K562 (cell line): ENCODE measurements around the gene NME4. TPM values are rescaled to one million over a fixed set of nuclear protein-coding genes. Genes with fewer than 3 reads are reported as not detected.

Experiments
- CTCFL ChIP-seq: IDR thresholded peaks from 2 replicates; pipeline ENCODE4 v1.6.1; 2011; ENCODE audit warnings: borderline replicate concordance, low read depth, mild to moderate bottlenecking, moderate library complexity, low read length; ENCODE audit not compliant: insufficient read depth, poor library complexity, severe bottlenecking
- EP400 ChIP-seq: fragments of 450-650 bp; IDR thresholded peaks from 2 replicates; pipeline ENCODE4 v1.6.1; 2017; ENCODE audit warnings: antibody characterized with exemption, mild to moderate bottlenecking, moderate library complexity
- HMGN3 ChIP-seq: IDR thresholded peaks from 2 replicates; pipeline ENCODE4 v1.6.1; 2011; ENCODE audit warnings: borderline replicate concordance, low read depth, mild to moderate bottlenecking, mixed read lengths, low read length; ENCODE audit not compliant: insufficient read length; ENCODE audit errors: extremely low read depth
- HOXB6 ChIP-seq: fragments of 250-450 bp; sonication (Bioruptor Pico); IDR thresholded peaks from 2 replicates; pipeline ENCODE4 v1.5.1; 2022; ENCODE audit warnings: mild to moderate bottlenecking, borderline replicate concordance
- MAZ ChIP-seq, 2 experiments: fragments of 450-650 bp in 1 of 2; sonication (generic) in 1 of 2; formaldehyde crosslinking; IDR thresholded peaks in 1 of 2; conservative IDR thresholded peaks in 1 of 2; 2 replicates each; pipeline versions ENCODE4 v1.4.0 to v1.5.0; 2020; ENCODE audit warnings: mild to moderate bottlenecking in 1 of 2, missing genetic modification reagents in 1 of 2
- MEF2D ChIP-seq: conservative IDR thresholded peaks from 2 replicates; pipeline ENCODE4 v1.6.1; 2016; ENCODE audit warnings: low read depth, missing genetic modification characterization, missing compliant biosample characterization
- NEUROD1 ChIP-seq: fragments of 150-350 bp; IDR thresholded peaks from 2 replicates; pipeline ENCODE4 v1.6.1; 2014; ENCODE audit warnings: borderline replicate concordance, low read length, low read depth; ENCODE audit not compliant: partially characterized antibody
- PML ChIP-seq: IDR thresholded peaks from 2 replicates; pipeline ENCODE4 v1.6.1; 2012; ENCODE audit warnings: low read length, inconsistent platforms
- REST ChIP-seq, 2 experiments: fragments of 450-650 bp; formaldehyde crosslinking in 1 of 2; IDR thresholded peaks; 2 replicates each; pipeline versions ENCODE4 v1.4.0 to v1.6.1; 2014 to 2020; ENCODE audit warnings: mild to moderate bottlenecking in 2 of 2, borderline replicate concordance in 1 of 2, low read depth in 1 of 2
- SAFB ChIP-seq: fragments of 200-400 bp; formaldehyde crosslinking; IDR thresholded peaks from 2 replicates; pipeline ENCODE4 v1.6.1; 2017; ENCODE audit warnings: low read depth, low read length, borderline replicate concordance
- ZBTB5 ChIP-seq: fragments of 450-650 bp; IDR thresholded peaks from 2 replicates; pipeline ENCODE4 v1.6.1; 2017; ENCODE audit warnings: antibody characterized with exemption
- ZNF717 ChIP-seq: fragments of 250-450 bp; sonication (Bioruptor Pico); IDR thresholded peaks from 2 replicates; pipeline ENCODE4 v1.5.0; 2021
- ZNF780A ChIP-seq: fragments of 250-450 bp; sonication (Bioruptor Pico); IDR thresholded peaks from 2 replicates; pipeline ENCODE4 v1.5.0; 2021; ENCODE audit warnings: mild to moderate bottlenecking
- polyA plus RNA-seq, 8 experiments: library from polyadenylated mRNA; depleted of rRNA in 4 of 8; stranded (reverse) in 5 of 8; unstranded in 3 of 8; fragments of >200 nt; fragmentation: Nextera tagmentation in 2 of 8; fragmentation: Illumina TruSeq in 1 of 8; extraction: Ambion mirVana in 2 of 8; extraction: Trizol in 1 of 8; gene quantifications; 2 replicates each; pipeline versions ENCODE4 v1.2.1 to v1.2.3, GENCODE V29; 2011 to 2014; ENCODE audit warnings: inconsistent platforms in 1 of 8, missing spikeins in 1 of 8
- total RNA-seq, 7 experiments: library from RNA; depleted of rRNA in 6 of 7; stranded (reverse); fragments of >200 nt in 6 of 7; fragmentation: Illumina TruSeq in 2 of 7; extraction: Trizol in 2 of 7; gene quantifications; 2 replicates each; pipeline versions ENCODE4 v1.2.1 to v1.2.3, GENCODE V29; 2011 to 2021; ENCODE audit warnings: low replicate concordance in 1 of 7

NME4 gene
- total and polyA plus RNA-seq, 9 of the 15 experiments (the other 6 are each of a cell fraction or from before 2014, with no cell fraction given), result 15.4 to 264 (median 139) TPM

GRCh38 chr16:401468-402348 is 4.7 kb downstream of the NME4 start, which contains the start of gene DECR2 (continued):
- peak; percentile 65 for TF ChIP-seq REST (IDR thresholded peaks at IDR 0.05; ENCODE audit: borderline replicate concordance)
- no peak for TF ChIP-seq REST (CRISPR knock-in tag; IDR thresholded peaks at IDR 0.05; ENCODE audit: low read depth)
- peak; percentile 66; the same call in 1 of the 2 replicates for TF ChIP-seq PML
- TF ChIP-seq MAZ (CRISPR knock-in tag; conservative IDR thresholded peaks at IDR 0.05 in 1 of 2, IDR thresholded peaks at IDR 0.05 in 1 of 2), result peak; percentile 66 to 85
- TF ChIP-seq ZNF780A, result 0 out of 2 replicates have a peak, but pooled peaks have one; percentile 60
- peak; percentile 35; the same call in 1 of the 2 replicates for TF ChIP-seq ZBTB5
- no peak for TF ChIP-seq HOXB6 (CRISPR knock-in tag)
- TF ChIP-seq ZNF717 (CRISPR knock-in tag), result 0 out of 2 replicates have a peak, but pooled peaks have one; percentile 32
- TF ChIP-seq MEF2D (tag), result no peak
- peak; percentile 68 for TF ChIP-seq CTCFL
- TF ChIP-seq EP400, result peak; percentile 72; the same call in 1 of the 2 replicates
- TF ChIP-seq HMGN3, result peak; percentile 68
- peak; percentile 20 for TF ChIP-seq NEUROD1
- 0 out of 2 replicates have a peak, but pooled peaks have one; percentile 41 for TF ChIP-seq SAFB
